MCF 10A (cell line): ENCODE results near the gene PPP4R3A. TPM values are rescaled to one million over a fixed set of nuclear protein-coding genes. Genes with fewer than 3 reads are reported as not detected.
A peak's percentile ranks its signal among the peaks of the same experiment; 100 is the strongest.

ENCODE experiments used
- BruUV-seq: library from RNA; stranded (reverse); fragments of 400-500 nt; replicated peaks from 2 replicates; lab custom pipeline; 2021; lab: Mats Ljungman, UMichigan
- CTCF ChIA-PET: fragments of 300-600 bp; sonication (Branson Sonifier 250); formaldehyde crosslinking; extraction: SDS; loops from one replicate; lab custom pipeline; 2021; ENCODE audit warnings: antibody characterized with exemption, inconsistent platforms; lab: Yijun Ruan, JAX
- POLR2A ChIA-PET: fragments of 300-600, 350-650 bp; sonication (Branson Sonifier 250); formaldehyde crosslinking; extraction: SDS; loops from one replicate; lab custom pipeline; 2020; ENCODE audit warnings: antibody characterized with exemption, inconsistent platforms; lab: Yijun Ruan, JAX
- DNase-seq: peaks from one replicate; pipeline ENCODE4 v3.0.0-alpha.2; 2018; ENCODE audit not compliant: unreplicated experiment
- H3K27ac Mint-ChIP-seq: one replicate; pipeline ENCODE4 v1.8.0; 2022; ENCODE audit warnings: mild to moderate bottlenecking, low read depth, mixed read lengths; ENCODE audit not compliant: unreplicated experiment
- H3K27me3 Mint-ChIP-seq: one replicate; pipeline ENCODE4 v1.8.0; 2022; ENCODE audit warnings: mixed read lengths; ENCODE audit not compliant: insufficient read depth, unreplicated experiment
- H3K36me3 Mint-ChIP-seq: one replicate; pipeline ENCODE4 v1.8.0; 2022; ENCODE audit warnings: mild to moderate bottlenecking, moderate library complexity, mixed read lengths; ENCODE audit not compliant: insufficient read depth, unreplicated experiment
- H3K4me1 Mint-ChIP-seq: one replicate; pipeline ENCODE4 v1.8.0; 2022; ENCODE audit warnings: mixed read lengths; ENCODE audit not compliant: insufficient read depth, unreplicated experiment
- H3K4me3 Mint-ChIP-seq: one replicate; pipeline ENCODE4 v1.8.0; 2022; ENCODE audit warnings: mild to moderate bottlenecking, moderate library complexity, mixed read lengths; ENCODE audit not compliant: unreplicated experiment
- H3K9me3 Mint-ChIP-seq: one replicate; pipeline ENCODE4 v1.8.0; 2022; ENCODE audit warnings: mixed read lengths; ENCODE audit not compliant: unreplicated experiment
- CTCF ChIP-seq: fragments of 200-600 bp; IDR thresholded peaks from one replicate; pipeline ENCODE4 v1.8.0; 2022; ENCODE audit warnings: antibody characterized with exemption, mild to moderate bottlenecking; ENCODE audit not compliant: unreplicated experiment
- intact Hi-C: fragments of 100-400 bp; cut with micrococcal nuclease; formaldehyde crosslinking; loops from 2 replicates; pipeline ENCODE4 v1.14.1; 2022
- total RNA-seq: library from RNA; stranded (reverse); gene quantifications from 2 replicates; pipeline ENCODE4 v1.2.3, GENCODE V29; 2022

Gene PPP4R3A
- total RNA-seq, 1 experiment from 2014 or later, result 104 TPM

- BruUV-seq, result no TSS peak
- peak overlapping the region; percentile 99 for H3K27ac Mint-ChIP-seq
- CTCF ChIA-PET, result no interaction called here
- POLR2A ChIA-PET, result interaction anchor here (0.5 to 4.0 kb wide), 12 partner anchors 9 to 597 kb away, joined by 3 to 40 read pairs (median 3); partner anchors contain the start of genes ATXN3, CCDC88C and TRIP11
- no peaks in the 10 kb centered on the region for H3K9me3 Mint-ChIP-seq
- H3K27me3 Mint-ChIP-seq, result no peaks in the 10 kb centered on the region
- peaks cover 49% of the 10 kb centered on the region for H3K36me3 Mint-ChIP-seq
- DNase-seq, result no peak
- H3K4me3 Mint-ChIP-seq, result peak overlapping the region; percentile 85
- intact Hi-C loops, result no loop called here
- no peaks in the 10 kb centered on the region for H3K4me1 Mint-ChIP-seq
- TF ChIP-seq CTCF, result no peak
Measured at GRCh38 chr14:91509878-91510170, 286 bp downstream of the PPP4R3A start.

- intact Hi-C loops, result no loop called here
- TF ChIP-seq CTCF, result no peak
- Mint-ChIP-seq H3K4me1 (no peaks in the 10 kb centered on the region), H3K27ac (peak overlapping the region; percentile 99), H3K36me3 (peaks cover 54% of the 10 kb centered on the region), H3K27me3 (no peaks in the 10 kb centered on the region), H3K9me3 (no peaks in the 10 kb centered on the region), H3K4me3 (peak overlapping the region; percentile 85)
- no TSS peak for BruUV-seq
- CTCF ChIA-PET, result interaction anchor here (1.8 kb wide), 1 partner anchor 402 kb away, joined by 7 read pairs; no protein-coding TSS in a partner anchor
- POLR2A ChIA-PET, result interaction anchor here (0.5 to 4.0 kb wide), 12 partner anchors 8 to 612 kb away, joined by 3 to 40 read pairs (median 3); partner anchors contain the start of genes ATXN3, CCDC88C and NDUFB1
- peak; percentile 37 for DNase-seq
Measured at GRCh38 chr14:91509083-91509877, 830 bp downstream of the PPP4R3A start.

- H3K36me3 Mint-ChIP-seq, result peaks cover 59% of the 10 kb centered on the region
- no peaks in the 10 kb centered on the region for H3K9me3 Mint-ChIP-seq
- H3K4me1 Mint-ChIP-seq, result peaks cover 7% of the 10 kb centered on the region
- H3K27me3 Mint-ChIP-seq, result no peaks in the 10 kb centered on the region
- no TSS peak for BruUV-seq
- intact Hi-C loops, result no loop called here
- POLR2A ChIA-PET, result interaction anchor here (0.8 to 4.0 kb wide), 3 partner anchors 12 to 224 kb away, joined by 3 to 40 read pairs (median 17); partner anchors contain the start of gene CCDC88C
- TF ChIP-seq CTCF, result no peak
- DNase-seq, result no peak
- CTCF ChIA-PET, result interaction anchor here (1.8 kb wide), 1 partner anchor 403 kb away, joined by 7 read pairs; no protein-coding TSS in a partner anchor
- peak overlapping the region; percentile 85 for H3K4me3 Mint-ChIP-seq
- peak overlapping the region; percentile 99 for H3K27ac Mint-ChIP-seq
Measured at GRCh38 chr14:91508105-91508504, 2.0 kb downstream of the PPP4R3A start.

- intact Hi-C loops, result no loop called here
- TF ChIP-seq CTCF, result no peak
Measured at GRCh38 chr14:91506226-91506625, 3.9 kb downstream of the PPP4R3A start.

More at GRCh38 chr14:91506226-91506625, 3.9 kb downstream of the PPP4R3A start:
- CTCF ChIA-PET, result interaction anchor here (0.6 to 1.2 kb wide), 2 partner anchors 20 to 38 kb away, joined by 3 to 4 read pairs; no protein-coding TSS in a partner anchor
- Mint-ChIP-seq H3K36me3 (peaks cover 71% of the 10 kb centered on the region), H3K4me1 (peaks cover 13% of the 10 kb centered on the region), H3K9me3 (no peaks in the 10 kb centered on the region), H3K4me3 (peak overlapping the region; percentile 35), H3K27ac (no peak overlapping the region), H3K27me3 (no peaks in the 10 kb centered on the region)
- BruUV-seq, result no TSS peak
- DNase-seq, result no peak
- POLR2A ChIA-PET, result interaction anchor here (0.7 to 1.4 kb wide), 4 partner anchors 8 to 348 kb away, joined by 3 to 6 read pairs (median 4); no protein-coding TSS in a partner anchor
